Measurements from ENCODE around the gene SLC22A17.
"Not testable (repeated sequence)": the region's sequence is repeated elsewhere in the genome, so short reads cannot be mapped to it uniquely, and the experiment has no call there.

Gene SLC22A17

DNA sequence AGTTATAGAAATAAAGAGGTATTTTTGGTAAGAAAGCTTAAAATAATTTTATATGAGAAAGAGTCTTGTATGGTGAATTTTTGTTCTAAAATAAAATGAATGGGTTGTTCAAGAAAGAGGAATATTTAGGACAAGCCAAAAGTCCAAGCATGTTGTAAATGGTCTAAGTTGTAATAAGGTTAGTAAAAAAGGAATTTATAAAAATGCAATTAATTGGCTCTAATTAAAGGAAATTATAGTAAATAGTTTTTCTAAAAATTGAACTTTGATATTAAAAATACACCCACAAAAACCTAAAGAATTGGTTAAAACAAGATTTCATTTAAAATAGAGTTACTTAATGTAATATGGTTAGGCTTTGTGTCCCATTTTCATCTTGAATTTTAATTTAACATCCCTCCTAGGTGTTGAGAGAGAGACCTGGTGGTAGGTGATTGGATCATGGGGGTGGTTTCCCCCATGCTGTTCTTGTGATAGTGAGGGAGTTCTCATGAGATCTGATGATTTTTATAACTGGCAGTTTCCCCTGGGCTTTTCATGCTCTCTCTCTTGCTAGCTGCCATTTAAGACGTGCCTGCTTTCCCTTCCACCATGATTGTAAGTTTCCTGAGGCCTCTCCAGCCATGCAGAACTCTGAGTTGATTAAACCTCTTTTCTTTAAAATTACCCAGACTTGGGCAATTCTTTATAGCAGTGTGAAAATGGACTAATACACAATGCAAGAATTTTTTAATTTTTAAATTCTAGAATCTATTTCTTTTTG lies 13.0 kb downstream of the SLC22A17 start:
- DNase-seq (ENCODE audit: low read depth), result no peak

DNA sequence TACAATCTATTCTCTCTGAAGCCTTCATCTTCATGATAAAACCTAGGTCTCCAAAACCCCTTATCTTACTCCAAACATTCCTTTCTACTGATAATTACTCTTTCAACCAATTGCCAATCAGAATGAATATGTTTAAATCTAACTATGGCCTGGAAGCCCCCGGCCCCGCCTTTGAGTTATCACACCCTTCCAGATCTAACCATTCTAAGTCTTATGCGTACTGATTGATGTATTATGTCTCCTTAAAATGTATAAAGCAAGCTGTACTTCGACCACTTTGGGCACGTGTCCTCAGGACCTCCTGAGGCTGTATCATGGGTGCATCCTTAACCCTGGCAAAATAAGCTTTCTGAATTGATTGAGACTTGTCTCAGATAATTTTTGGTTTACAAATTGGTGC lies 17.1 kb downstream of the SLC22A17 start:
- no peak for DNase-seq (ENCODE audit: low read depth)

DNA sequence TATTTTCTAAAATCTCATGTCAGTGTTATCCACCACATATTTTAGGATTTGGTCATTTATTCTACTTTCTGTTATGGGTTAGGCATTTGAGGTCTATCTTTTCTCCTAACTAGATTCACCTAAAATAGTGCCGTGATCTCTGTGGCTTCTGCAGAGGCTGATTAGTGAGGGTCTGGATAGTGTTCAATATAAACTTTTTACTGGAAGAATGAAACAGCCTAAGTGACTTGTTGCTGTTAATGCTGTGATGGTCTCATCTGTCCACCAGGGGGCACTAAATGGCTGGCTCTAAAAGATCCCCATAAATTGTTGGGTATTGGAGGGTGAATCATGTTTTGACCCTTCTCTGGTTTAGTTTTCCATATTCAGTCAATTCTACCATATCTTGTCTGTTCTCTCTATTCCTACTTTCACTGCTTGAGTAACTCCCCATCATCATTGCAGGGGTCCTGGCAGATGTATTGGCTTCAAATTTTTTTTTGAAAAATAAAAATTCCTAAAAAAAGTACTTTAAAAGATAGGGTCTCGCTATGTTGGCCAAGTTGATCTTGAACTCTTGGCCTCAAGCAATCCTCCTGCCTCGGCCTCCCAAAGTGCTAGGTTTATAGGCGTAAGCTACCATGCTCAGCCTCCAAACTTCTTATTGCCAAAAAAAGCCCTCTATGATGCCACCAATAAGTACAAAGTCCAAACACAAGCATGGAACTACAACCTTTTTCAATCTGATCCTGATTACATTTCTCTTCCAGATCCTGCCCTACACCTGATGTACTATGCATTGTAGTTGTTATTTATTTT lies 24.5 kb downstream of the SLC22A17 start:
- peak; percentile 71 for DNase-seq (ENCODE audit: low read depth)

DNA sequence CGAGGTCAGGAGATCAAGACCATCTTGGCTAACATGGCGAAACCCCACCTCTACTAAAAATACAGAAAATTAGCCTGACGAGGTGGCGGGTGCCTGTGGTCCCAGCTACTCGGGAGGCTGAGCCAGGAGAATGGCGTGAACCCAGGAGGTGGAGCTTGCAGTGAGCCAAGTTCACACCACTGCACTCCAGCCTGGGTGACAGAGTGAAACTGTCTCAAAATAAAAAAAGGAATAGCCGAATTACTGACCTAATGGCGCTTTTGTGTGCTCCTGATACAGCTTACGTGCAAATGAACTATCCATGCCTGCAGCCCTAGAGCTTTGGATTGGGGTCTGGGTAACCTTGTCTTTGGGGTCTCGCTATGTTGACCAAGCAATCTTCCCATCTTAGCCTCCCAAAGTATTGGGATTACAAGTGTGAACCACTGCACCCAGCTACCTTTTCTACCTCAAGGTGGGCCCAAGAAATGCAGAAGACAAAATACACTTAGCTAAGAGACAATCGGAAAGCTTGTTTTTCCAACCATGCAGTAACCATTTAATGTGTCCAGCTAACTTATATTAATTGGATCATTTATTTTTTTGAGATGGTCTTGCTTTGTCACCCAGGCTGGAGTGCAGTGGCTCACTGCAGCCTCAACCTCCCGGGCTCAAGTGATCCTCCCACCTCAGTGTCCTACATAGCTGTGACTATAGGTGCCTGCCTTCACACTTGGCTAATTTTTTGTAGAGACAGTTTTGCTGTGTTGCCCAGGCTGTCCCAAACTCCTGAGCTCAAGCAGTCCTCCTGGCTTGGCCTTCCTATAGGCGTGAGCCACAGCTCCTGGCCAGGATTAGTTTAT lies 26.0 kb downstream of the SLC22A17 start:
- DNase-seq (ENCODE audit: low read depth), result no peak

DNA sequence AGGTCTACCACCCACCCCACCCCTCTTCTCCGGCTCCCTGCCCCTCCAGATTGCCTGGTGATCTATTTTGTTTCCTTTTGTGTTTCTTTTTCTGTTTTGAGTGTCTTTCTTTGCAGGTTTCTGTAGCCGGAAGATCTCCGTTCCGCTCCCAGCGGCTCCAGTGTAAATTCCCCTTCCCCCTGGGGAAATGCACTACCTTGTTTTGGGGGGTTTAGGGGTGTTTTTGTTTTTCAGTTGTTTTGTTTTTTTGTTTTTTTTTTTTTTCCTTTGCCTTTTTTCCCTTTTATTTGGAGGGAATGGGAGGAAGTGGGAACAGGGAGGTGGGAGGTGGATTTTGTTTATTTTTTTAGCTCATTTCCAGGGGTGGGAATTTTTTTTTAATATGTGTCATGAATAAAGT lies 26.9 kb downstream of the SLC22A17 start:
- DNase-seq (ENCODE audit: low read depth), result not testable (repeated sequence)

DNA sequence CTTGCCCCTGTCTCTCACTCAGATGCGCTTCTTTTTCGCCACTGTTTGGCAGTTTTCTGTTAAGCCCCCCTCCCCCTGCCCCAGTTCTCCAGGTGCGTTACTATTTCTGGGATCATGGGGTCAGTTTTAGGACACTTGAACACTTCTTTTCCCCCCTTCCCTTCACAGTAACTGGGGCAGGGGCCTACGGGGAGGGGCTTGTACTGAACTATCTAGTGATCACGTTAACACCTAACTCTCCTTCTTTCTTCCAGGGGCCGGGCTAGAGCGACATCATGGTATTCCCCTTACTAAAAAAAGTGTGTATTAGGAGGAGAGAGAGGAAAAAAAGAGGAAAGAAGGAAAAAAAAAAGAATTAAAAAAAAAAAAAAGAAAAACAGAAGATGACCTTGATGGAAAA lies 27.7 kb downstream of the SLC22A17 start:
- DNase-seq (ENCODE audit: low read depth), result no peak

DNA sequence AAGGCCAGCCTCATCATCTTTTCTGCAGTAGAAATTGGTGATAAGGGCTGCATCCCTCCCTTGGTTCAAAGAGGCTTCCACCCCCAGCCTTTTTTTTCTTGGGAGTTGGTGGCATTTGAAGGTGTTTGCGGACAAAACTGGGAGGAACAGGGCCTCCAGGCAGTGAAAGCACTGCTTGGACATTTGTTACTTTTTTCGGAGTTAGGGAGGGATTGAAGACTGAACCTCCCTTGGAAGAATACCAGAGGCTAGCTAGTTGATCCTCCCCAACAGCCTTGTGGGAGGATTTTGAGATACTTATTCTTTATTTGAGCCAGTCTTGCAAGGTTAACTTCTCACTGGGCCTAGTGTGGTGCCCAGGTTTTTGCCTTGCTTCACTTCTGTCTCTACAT lies 28.2 kb downstream of the SLC22A17 start:
- no peak for DNase-seq (ENCODE audit: low read depth)

DNA sequence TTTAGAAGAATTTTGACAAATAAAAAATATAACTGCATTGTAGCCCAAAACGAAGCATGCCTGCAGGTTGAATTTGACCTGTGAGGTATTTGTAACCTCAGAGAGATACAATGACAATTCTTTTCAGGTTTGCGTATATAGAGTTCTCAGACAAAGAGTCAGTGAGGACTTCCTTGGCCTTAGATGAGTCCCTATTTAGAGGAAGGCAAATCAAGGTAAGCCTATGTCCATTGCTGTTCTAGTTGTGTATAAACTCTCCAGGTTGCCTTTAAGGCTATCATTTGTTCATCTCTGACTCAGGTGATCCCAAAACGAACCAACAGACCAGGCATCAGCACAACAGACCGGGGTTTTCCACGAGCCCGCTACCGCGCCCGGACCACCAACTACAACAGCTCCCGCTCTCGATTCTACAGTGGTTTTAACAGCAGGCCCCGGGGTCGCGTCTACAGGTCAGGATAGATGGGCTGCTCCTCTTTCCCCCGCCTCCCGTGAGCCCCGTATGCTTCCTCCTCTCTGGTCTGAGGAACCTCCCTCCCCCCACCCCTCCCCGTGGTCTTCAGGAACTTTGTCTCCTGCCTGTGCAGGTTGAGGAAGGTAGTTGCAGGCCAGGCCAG lies 28.7 kb downstream of the SLC22A17 start:
- no peak for DNase-seq (ENCODE audit: low read depth)

DNA sequence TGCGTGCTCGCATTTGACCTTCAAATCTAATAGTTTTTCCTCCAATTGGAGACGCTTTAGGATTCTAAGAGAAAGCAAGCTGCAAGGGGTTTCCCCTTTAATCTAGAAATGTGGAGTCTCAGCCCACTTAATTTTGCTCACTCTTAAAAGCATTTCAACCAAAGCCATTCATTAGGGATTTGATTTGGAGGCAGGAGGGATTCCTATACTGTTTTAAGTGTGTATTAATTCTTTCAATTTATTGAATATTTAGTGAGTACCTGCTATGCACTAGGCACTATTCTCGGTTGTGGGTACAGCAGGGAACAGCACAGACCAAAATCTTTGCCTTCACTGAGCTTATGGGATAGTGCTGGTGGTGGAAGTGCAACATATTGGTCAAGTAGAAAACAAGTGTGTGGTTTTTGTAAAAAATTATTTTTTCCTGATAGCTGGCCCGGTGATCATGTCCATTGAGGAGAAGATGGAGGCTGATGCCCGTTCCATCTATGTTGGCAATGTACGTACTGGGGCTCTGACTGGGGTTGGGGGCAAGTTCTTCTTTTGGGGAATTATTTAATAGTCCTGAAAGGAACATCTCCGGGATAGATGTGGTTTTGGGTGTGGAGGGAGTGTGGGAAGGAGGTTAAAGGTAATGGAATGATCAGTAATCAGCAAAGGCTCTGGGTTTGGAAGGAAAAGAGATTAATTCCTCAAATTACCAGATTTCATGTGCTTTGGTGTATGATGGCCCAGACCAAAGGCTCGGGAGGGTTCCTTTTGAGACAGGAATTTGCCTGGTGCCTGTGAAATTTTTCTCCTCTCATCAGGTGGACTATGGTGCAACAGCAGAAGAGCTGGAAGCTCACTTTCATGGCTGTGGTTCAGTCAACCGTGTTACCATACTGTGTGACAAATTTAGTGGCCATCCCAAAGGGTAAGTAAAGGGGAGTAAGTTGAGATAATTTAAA lies 29.8 kb downstream of the SLC22A17 start:
- DNase-seq (ENCODE audit: low read depth), result no peak

DNA sequence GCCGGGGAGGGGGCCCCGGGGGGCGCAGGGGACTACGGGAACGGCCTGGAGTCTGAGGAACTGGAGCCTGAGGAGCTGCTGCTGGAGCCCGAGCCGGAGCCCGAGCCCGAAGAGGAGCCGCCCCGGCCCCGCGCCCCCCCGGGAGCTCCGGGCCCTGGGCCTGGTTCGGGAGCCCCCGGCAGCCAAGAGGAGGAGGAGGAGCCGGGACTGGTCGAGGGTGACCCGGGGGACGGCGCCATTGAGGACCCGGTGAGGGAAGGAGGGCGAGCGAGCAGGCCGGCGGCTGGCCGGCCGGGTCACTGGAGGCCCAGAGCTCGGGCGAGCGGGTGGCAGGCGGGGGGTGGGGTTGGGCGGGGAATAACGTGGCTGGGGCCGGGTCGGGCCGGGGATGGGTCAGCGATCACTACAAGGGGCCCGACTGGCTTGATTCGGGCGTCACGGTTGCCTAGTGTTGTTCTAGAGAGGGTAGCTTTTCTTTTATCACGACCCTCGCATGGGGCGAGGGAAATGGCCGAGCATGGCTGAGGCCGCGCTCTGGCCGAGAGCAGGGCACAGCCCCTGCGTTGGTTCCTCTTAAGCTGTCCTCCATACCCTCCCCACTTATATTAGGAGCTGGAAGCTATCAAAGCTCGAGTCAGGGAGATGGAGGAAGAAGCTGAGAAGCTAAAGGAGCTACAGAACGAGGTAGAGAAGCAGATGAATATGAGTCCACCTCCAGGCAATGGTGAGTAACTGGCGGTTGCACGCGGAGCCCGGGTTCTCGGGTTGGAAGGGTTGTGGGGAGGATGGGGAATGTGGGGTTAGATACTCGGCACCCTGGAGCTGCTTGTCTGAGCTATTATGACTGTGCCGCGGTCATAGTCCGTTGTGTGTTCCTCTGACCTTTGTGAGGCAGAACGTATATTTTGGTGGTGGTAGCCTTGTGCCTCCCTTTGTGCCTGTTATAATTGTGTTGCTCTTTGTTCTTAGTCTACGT lies 30.8 kb downstream of the SLC22A17 start:
- DNase-seq (ENCODE audit: low read depth), result no peak

DNA sequence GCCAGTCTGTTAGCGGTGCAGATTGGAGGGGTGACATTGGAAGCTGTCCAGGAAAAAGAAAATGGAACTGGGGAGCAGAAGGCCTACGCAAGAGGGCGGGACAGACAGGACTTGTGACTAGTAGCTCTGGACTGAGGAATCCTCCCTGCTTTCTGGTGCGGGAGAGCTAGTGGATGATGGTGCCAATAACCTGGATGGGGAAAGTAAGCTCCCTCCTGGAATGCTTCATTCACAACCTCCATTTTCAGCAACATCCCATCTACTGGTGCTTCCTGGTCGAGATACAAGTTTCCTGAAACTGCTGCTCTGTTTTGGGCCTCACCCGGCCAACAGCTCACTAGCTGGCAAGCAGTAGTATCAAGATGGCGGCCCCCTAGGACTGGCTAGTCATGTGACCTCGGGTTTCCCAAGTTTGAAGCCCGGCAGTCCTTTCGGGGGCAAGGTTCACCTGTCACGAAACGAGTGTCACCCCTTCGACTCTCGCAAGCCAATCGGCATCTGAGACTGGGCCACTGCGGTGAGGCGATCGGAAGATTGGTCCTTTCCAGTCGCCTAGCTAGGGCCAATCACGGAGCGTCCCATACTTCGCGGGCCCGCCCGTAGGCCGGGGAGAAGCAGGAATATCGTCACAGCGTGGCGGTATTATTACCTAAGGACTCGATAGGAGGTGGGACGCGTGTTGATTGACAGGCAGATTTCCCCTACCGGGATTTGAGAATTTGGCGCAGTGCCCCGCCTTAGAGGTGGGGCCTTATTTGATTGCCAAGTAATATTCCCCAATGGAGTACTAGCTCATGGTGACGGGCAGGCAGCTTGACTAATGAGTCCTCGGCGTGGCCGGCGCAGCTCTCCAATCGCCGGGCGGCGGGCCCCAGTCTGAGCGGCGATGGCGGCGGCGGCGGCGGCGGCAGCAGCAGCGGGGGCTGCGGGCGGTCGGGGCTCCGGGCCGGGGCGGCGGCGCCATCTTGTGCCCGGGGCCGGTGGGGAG lies 31.8 kb downstream of the SLC22A17 start, which contains the start of gene PABPN1:
Gene PABPN1, plus strand, starts transcription at position 874 of the 988 bp plus-strand sequence. Its CDS starts 13 bp downstream, at position 887.
- DNase-seq (ENCODE audit: low read depth), result peak; percentile 100

DNA sequence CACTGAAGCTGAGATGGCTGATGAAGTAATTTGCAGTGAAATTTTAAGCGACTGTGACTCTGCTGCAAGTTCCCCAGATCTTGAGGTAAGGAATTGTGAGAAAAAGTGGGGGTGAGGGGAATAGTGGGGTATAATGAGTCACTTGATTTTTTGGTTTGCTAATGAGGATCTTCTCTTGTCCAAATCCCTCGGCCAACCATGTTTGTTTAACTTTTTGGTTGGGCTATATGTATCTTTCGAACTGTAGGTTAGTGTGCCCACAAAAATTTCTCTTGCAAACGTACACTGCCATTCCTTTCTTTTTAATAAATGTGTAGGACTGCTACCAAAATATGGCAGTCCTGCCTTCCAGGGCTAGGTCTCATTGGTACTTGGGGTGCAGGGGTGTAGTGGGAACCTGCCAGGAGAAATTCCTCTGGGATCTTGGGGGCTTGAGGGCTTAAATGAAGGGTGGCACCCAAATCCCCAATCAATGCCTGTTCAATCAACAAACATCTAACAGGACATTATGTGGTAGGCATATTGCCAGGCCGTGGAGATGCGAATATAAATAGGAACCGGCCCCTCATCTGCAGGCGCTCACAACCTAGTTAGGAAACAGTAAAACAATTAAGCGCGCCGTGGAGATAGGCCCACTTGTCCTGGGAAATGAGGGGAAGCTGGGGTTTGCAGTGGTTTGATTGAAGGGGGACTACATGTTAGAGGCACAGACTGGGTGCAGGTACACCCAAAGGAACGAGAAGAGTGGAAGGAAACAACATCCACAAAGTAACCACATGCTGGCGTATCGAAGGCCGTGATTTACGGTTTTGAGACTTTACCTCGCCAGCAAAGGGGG lies 32.7 kb downstream of the SLC22A17 start:
- no peak for DNase-seq (ENCODE audit: low read depth)

DNA sequence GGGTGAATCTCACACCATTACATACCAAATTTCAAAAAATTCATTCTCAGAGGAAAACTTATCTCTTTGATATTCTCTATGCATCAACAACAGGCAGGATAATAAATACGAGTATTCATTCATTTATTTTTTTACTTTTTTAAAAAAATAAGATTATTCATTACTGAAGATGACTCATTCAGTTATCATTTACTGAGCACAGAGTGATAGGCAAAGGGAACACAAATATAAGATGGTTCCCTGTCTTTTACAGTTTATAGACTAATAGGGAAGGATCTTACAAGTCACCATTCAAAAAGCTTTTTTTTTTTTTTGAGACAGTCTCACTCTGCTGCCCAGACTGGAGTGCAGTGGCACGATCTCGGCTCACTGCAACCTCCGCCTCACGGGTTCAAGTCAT lies 36.4 kb downstream of the SLC22A17 start:
- DNase-seq (ENCODE audit: low read depth), result no peak

DNA sequence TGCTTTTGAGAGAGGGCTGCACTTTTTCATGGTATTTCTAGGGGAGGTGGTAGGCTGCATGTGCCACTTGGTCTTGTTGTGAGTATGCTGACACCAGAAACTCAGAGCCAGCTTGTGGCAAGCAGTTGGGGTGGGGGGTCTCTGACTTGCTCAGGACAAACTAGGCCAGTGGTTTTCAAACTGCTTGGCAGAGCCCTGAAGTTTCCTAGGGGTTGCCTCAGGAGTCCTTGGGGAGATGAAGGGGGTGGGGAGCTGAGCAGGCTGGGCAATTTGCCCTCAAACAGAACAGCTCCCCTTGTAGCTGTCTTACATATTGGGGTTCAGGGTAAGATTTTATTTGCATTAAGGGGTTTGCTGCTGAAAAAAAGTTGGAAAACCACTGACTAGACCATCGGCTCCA lies 42.1 kb downstream of the SLC22A17 start:
- DNase-seq (ENCODE audit: low read depth), result no peak

DNA sequence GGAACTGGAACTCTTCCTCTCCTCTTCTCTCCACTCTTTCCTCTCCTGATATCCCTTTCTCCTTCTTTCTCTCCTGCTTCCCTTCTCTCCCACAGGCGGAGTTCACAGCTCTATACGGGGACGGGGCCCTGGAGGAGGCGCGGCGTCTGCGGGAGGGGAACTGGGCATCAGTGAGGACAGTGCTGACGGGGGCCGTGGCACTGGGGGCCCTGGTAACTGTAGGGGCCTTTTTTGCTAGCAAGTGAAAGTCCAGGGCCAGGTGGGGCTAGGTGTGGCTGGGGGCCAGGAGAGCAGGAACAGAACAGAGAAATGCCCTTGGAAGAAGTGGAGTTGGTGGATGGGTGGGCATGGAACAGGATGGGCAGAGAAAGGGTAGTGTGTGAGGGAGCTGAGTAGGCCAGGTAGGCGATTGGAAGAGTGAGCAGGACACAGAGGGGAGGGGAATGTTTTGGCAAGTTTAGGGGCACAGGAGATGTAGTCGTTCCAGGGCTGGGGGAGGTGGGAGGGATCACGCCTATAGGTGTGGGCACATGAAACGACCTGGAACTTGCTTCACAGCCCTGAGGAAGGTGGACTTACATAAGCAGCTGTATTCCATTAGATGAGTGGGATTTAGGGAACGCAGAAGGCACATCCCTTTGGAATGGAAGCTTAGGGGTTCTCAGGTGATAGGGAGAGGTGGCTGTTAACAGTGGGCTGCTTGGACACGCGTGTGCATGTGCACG lies 43.8 kb downstream of the SLC22A17 start:
- DNase-seq (ENCODE audit: low read depth), result no peak
